GM23248 (cell line): Measurements from ENCODE around the gene ACAA2.

Source experiments
- EZH2 ChIP-seq: fragments of 200-600 bp; sonication (generic); IDR thresholded peaks from 2 replicates; pipeline ENCODE4 v1.6.1; 2018; ENCODE audit warnings: antibody characterized with exemption, mild to moderate bottlenecking; ENCODE audit not compliant: insufficient read depth, poor library complexity, severe bottlenecking
- EZH2phosphoT487 ChIP-seq: fragments of 200-600 bp; sonication (generic); IDR thresholded peaks from 2 replicates; pipeline ENCODE4 v1.6.1; 2018; ENCODE audit warnings: antibody characterized with exemption, moderate library complexity, mild to moderate bottlenecking, low read depth; ENCODE audit not compliant: insufficient read depth

- TF ChIP-seq EZH2phosphoT487 = no peak
- TF ChIP-seq EZH2 = no peak
Measured at GRCh38 chr18:49862656-49863385, 49.5 kb upstream of the ACAA2 start.
